AG20443 (cell line): ENCODE measurements around the gene PTPRR.
A peak's percentile ranks its signal among the peaks of the same experiment; 100 is the strongest.

ENCODE experiments used
- DNase-seq: peaks from one replicate; pipeline ENCODE4 v3.0.0; 2012; ENCODE audit warnings: low spot score, mixed read lengths

PTPRR gene

DNA sequence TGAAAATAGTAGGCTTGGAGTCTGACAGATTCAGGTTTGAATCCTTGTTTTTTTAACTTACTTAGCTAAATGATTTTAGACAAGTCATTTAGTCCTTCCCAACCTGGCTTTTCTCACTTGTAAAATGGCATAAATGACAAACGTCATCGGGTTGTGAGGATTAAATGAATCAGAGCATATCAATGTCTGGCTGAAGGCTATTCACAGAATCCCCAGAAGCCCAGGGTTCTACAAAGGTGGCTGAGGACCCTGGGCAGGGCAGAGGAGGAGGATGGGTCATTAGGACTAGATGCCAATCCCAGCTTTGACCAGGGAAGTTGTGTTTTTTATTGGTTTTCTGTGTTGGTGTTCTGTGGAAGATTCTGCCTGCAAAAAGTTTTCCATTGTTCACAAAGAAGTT is 275.7 kb downstream of the PTPRR start:
- DNase-seq, result no peak

DNA sequence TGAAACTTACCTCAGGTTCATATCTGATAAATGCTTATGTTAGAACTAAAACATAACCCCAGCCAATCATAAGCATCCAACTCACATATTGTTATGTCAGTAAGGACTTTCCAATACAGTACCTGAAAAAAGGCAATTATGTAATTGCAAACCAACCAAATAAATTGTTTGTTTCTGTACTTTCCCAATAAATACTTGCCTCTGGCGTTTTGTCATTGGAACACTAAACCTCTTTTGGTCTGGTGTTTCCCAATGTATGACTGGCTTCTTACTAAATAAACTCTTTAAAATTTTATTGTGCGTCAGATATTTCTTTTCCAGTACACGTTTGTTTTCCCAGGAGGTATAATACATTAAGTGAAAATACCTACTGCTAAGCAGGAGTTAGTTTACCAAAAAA is 276.6 kb downstream of the PTPRR start:
- DNase-seq, result no peak

DNA sequence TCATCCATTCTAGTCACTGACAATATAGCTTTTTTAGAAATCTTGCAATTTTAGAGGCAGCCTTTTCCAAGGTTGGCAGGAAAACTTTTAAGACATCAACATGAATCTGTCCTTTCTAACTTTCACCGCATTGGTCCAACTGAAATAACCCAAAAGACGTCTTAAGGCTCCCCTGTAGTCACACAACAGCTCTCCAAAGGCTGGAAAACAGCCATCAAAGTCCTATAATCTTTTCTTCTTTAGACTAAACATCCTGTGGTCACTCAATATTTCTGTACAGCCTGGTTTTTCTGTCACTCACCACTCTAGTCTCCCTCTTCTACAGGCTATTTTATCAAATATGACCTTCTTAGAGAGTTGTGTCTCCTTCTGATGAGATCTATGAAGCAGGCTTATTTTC is 278.8 kb downstream of the PTPRR start:
- DNase-seq, result no peak

DNA sequence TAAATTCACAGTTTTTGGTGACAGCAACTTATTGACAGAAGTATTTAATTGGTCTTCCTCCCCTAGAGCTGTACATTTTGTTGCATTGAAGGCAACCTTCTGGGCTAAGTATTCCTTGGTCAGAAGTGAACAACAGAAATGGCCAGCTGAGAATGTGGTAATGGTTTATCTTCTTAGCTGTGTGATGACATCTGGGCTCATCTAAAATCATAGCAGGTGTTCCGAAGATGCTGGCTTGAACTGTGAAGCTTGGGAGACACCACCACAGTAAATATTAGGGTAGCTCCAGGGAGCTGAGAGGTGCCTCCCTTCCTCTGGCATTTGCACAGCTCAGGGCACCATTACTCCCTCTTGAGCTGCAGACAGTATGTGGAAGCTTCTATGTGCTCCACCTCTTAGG is 279.6 kb downstream of the PTPRR start:
- no peak for DNase-seq

DNA sequence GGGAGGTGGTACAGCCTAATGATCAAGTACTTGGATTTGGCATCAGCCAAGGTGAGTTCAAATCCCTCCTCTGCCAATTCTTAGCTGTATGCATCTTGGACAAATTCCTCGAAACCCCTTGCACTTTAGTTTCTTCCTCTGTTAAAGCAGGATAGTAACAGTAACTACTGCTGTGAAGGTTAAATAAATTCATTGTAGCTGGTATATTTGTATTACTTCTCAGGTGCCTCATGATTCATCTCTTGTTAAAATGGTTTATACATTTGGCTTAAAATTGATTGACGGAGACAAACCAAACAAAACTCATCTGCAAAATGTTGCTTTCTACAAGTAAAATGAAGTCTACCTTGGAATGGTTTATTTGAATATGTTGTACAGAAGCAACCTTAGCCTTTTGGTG is 281.0 kb downstream of the PTPRR start:
- no peak for DNase-seq

DNA sequence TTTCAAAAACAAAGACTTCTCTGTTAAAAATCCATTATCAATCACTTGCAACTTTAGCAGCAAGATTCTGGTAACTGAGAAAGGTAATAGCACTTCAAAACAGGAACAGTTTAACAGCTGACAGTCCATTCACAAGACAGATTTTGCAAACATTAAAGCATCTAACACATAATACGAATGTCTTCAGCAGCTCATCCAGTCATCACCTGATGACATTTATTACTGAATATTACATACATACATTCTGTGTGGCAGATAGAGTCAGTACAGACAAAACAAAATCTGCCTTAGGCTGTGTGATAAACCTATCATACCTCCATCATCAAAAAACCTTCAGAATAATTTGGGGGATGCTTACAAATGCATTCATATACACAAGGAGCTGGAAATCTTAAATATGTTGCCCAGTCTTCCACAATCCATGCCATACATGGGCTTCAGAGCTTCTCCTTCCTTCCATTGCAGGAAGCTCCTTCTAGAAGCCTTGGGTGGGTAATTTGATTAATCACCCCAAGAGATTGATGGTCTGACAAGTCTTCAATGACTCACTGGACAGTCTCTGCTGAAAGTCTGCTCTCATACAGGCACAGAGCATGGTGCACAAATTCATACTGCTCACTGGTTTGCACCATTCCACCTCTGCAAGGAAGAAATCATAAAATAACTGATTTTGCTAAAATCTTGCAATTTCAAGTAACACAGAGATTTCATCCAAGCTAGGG is 281.7 kb downstream of the PTPRR start:
- no peak for DNase-seq

DNA sequence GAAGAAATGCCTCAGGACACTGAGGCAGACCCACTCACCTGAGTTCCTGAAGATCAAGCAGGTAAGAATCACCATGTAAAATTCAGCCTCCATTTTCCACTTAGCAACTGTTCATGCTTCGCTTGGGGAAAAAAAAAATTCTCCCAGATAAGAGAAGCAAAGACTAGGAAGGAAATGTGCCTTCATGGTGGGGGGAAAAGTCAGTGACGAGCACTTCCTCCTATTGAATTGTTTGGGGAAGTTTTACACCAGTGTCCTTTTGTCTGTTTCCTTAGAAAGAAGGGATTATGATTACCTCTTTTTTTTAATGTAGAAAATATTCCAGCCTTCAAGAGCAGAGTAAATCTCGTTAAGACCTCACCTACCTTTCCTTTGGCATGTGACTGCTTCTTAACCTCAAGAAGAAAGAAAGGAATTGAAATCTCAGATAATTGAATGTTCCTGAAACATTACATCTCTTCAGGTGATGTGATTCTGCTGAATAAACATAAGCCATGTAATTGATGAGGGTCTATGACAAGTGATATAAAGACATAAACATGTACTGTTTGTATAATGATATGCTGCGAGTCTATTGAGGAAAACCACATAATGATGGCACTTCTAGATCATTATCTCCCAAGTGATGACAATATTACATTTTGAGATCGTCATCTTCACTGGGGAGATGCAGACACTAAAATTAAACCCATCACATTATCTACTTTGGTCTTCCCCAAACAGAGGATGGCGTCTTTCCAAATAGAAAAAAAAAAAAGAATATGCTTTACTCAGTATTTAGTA is 283.0 kb downstream of the PTPRR start, which contains the start of gene PTPRB:
TSS of gene PTPRB (minus strand) at position 127 of the 783 bp plus-strand sequence. CDS start at position 93, 34 bp downstream.
- DNase-seq, result no peak

DNA sequence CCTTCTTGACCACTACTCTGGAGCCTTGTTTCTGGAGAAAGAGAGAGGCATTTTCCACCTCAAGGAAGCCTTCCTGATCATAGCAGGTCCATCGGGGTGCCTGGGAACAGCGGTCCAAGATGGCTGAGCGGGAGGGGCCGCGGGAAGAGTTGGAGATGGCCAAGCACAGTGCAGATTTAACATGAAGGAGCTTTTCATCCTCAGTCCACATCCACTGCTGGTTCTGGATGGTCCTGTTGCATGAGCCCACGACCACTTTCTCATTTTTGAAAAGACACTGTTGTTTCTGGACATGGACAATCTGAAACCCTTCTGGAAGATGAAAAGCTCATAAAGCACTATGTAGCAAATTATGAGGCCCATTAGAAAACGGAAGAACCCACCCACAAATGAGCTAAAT is 284.8 kb downstream of the PTPRR start:
- no peak for DNase-seq

DNA sequence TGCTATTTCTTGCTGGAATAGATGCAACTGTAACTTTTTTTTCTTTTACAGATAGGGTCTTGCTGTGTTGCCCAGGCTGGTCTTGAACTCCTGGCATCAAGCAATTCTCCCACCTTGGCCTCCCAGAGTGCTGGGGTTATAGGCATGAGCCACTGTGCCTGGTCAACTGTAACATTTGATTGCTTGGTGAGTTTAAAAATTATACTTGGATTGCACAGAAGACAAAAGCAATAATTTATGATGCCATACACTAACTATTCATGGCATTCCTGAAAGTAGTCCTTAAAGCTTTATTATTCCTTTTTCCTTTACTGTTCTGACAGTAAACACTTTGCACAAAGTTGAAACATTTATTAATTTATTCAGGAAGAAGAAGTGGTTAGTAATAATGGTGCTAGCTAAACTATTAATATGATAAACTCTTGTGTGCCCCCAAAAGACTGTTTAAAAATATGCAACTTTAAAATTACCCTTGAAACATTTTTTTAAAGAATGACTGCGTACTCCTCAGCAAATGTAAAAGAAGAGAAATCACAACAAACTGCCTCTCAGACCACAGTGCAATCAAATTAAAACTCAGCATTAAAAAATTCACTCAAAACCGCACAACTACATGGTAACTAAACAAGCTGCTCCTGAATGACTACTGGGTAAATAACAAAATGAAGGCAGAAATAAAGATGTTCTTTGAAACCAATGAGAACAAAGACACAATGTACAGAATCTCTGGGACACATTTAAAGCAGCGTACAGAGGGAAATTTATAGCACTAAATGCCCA is 291.6 kb downstream of the PTPRR start:
- DNase-seq, result no peak

DNA sequence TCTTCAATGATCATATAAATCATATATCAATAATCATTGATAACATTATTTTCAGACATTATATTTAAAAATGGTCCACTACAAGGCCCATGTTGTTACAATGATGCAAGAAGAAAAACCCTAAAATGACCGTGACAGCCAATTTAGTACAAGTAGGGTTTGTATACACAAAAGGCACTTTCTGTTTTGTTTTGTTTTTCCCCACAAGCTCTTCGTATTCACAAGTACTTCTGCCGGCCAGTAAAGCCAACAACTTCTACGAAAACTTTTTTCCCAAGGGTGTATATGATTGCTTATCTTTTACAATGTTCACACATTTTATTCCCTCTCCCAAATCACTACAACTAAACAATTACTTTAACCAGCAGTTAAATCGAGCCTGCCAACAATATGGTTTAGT is 292.9 kb downstream of the PTPRR start:
- DNase-seq, result no peak

DNA sequence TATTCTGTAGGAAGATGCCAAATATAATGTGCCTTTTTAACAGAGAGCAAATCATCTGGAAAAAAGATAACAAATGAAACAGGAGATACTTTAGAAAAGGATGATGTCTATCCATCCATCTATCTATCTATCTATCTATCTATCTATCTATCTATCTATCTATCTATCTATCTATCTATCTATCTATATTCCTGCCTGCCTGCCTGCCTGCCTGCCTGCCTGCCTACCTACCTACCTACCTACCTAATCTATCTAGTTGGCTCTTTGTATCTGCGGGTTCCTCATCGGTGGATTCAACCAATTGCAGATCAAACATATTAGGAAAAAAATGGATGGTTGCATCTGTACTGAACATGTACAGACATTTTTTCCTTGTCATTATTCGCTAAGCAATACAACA is 294.4 kb downstream of the PTPRR start:
- DNase-seq, result no peak

DNA sequence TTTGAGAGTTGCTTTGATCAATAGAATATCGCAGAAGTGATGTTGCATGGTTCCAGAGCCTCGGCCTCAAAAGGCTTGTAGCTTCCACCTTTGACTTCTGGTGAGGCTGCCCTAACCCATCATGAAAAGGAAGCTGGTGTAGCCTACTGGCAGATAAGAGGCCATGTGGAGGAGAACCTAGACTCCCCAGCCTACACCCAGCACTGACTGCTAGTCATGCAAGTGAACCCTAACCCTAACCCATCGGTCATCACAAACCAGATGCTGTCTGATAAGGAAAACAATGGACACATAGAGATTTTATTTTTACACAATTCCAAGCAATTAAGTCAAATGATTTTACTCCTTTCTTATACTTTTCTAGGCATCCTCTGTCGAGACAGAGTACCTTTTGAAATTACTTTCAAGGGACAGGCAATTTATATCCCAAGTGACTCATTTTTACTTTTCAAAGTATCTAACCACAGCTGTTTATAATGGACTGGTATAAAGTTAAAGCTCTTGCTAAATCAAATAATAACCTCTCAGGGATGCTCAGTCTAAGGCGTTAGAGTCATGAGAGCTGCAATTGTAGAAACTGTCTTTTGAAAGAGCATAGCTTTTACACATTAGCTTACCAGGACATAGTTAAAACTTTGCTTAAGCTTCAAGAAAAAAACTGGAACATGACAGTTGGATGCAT is 300.9 kb downstream of the PTPRR start:
- DNase-seq, result no peak

DNA sequence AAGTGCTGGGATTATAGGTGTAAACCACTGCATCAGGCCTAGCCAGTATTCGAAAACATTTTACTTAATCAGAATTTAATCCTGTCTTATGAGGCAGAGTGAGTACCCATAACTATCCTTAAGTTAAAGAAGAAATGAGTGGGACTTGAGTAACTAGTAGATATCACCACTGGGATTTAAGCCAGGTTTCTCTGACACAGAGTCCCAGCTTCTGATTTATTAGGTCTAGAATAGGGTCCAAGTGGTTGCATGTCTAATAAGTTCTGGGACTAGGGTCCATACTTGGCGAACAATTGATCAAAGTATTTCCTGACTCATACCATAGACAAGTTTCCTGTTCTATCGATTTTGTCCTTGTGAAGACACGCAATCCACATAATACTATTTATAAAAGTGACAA is 302.2 kb downstream of the PTPRR start:
- no peak for DNase-seq

DNA sequence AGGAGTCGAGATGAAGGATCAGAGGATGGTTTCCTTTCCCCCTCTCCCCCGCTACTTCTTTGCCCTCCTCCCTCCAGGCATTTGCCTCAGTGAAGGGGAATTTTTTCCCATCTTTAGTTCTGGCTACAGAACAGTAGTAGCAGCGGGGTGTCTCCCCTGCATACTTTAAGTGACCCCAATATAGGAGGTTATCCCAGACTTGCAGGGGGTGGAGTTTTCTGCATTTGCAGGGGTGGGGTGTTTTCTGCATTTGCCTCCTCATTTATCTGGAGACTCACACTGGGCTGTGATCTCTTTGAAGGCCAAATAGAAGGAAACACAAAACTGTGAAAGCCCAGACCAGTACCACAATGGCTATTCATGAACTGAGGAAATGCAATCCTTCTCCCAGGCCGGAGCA is 303.1 kb downstream of the PTPRR start:
- no peak for DNase-seq

DNA sequence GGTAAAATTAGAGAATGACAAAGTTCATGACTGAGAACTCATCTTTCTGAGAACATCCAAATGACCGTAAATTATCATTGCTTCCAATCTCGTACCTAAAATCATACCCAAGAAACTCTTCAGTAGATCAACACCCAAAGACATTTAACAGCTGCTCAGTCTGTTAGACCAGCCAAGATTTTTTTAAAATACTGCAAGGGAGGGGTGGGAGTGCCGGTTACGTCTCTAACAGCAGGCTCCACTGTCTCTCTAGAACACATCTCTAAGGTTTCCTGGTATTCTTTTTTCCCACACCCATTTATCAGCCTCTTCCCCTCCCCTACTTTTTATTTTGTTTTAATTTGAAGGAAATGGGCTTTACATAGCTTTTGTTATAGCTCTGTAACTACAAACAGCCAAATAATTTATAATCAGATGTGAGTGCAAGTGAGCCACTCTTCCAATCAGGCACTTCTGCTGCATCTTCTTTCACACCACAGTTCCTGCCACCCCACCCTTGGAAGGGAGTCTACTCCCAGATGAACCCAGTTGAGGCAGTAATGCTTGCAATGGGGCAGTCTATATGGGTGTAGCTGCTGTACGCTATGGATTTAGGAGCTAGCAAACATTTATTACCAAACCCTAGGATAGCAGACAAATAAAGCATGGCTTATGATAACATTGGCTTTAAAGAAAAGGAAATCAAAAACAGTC is 305.2 kb downstream of the PTPRR start:
- no peak for DNase-seq

DNA sequence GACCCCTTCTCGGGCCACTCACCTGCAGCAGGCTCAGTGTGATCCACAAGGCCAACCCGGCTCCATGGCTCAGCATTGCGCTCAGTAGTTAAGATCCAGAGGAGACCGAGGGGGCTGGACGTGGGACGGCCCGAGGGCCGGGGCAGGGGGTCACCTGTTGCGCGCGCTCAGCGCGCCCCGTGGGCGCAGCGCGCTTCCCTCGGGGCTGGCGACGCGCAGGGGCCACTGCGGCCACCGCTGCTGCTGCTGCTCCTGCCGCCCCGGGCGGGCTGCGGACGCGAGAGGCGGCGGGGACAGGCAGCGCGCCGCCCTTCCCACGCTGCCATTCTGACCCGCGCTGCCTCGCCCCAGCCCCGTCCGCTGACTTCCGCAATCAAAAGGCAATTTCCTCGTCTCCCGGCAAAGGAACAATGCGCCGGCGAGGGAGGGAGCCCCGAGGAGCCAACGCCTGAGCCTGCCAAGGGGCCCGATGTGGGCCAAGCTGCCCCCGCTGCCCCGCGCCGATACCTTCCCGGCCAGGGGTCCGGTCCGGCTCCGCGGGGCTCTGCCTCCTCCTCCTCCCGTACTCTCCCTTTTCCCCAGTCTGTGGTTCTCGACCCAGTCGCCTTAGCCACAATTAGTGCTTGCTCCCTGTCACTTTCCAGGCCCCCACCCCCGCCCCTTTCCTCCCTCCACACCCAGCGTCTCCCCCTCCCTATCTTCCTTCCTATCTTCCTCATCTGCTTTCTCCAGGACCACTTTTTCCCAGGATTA is 310.6 kb downstream of the PTPRR start:
- DNase-seq, result peak; percentile 76

DNA sequence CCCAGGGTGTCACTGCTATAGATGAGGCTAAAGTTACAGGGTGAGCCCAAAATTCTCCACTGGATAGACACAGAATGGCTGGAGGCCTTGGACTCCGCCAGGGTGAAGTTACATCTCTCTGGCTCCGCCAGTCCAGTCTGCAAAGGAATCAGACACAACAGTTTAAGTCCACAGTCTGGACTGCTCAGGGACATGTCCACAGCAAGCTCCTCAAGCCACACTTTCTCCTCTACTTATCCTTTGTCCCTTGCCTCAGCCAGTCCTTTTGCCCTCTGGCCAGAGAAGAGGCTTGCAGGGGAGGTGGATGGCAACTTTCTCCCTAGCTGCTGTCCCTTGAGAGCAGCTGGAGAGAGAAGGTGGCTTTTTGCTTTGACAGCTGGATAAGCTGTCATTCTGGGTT is 311.3 kb downstream of the PTPRR start:
- peak; percentile 14 for DNase-seq

DNA sequence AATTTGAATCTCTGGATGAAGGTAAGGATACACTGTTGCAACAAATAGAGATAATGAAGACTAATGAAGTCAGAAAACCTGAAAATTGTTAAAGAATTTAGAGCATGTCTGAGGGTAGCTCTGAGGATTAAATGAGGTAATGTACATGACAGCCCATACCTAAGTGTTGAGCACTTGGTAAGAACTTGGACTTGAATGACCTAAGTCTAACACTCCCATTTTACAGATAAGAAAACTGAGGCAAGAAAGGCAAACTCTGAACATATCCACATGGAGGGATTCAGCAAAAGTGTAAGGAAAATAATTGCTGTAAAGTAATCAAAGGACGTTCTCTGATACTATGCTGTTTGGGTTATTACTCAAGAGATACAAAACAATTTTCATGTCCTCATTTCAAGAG is 312.4 kb downstream of the PTPRR start:
- DNase-seq, result no peak

DNA sequence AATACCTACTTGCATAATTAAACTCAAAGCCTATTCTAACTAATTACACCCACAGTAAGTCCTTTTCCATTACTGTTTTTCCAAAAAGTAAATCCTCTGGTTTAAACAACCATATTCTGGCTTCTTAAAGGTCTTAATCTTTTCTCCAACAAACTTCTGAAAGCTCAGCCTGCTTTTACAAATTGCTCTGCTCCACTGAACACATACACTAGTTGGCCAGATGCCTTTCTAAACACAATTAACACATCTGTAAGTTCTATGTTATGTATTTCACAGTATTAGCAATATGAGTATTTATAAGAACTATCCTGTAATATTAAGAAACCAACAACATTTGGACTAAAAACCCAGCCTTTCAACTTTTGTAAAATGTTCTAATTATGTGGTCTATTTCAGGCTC is 313.4 kb downstream of the PTPRR start:
- no peak for DNase-seq

DNA sequence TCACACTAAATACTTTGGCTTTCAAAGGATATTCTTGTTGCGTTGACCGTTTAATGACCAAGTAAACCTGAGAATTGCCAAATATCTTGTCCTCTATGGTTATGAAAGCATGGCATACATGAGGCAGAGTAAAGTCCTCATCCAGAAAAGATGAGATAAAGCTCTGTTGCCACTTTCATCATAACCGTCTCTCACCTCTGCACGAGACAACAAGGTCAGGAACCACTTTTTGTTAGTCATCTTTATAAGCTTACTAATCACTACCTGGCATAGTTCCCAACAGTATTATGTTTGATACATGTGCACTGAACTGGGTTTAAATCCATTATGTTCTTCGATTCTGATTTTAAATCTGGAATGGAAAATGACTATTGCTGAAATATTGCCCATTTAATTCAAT is 314.6 kb downstream of the PTPRR start:
- DNase-seq, result no peak

DNA sequence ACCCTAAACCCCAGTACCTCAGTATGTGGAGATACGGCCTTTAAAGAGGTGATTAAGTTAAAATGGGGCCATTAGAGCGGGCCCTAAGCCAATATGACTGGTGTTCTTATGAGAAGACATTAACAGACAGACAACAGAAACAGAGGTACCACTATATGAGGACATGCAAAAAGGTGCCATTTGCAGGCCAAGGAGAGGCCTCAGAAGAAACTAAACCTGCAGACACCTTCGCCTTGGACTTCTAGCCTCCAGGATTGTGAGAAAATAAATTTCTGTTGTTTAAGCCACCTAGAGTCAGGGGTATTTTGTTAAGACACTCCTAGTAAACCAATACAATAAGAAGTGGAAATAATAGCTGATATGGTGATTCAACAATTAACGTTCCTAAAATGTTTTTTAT is 315.9 kb downstream of the PTPRR start:
- DNase-seq, result no peak
